HL-60 (cell line): ENCODE measurements around the gene EXOSC10.
"Not testable (repeated sequence)": the region's sequence is repeated elsewhere in the genome, so short reads cannot be mapped to it uniquely, and the experiment has no call there.

Experiments
- DNase-seq, 2 experiments: peaks; one replicate each; pipeline ENCODE4 v3.0.0-alpha.2; 2010 to 2020; ENCODE audit warnings: low read depth in 1 of 2, low spot score in 1 of 2
- H3K27ac ChIP-seq: fragments of 250-450 bp; sonication (Bioruptor Pico); replicated peaks from 2 replicates; pipeline ENCODE4 v1.5.1; 2020; ENCODE audit warnings: mild to moderate bottlenecking, moderate library complexity
- H3K27me3 ChIP-seq: fragments of 250-450 bp; sonication (Bioruptor Pico); 2 replicates; pipeline ENCODE4 v1.5.1; 2021; ENCODE audit warnings: mild to moderate bottlenecking, moderate library complexity; ENCODE audit not compliant: insufficient read depth, poor library complexity, severe bottlenecking
- H3K4me3 ChIP-seq: replicated peaks from 2 replicates; pipeline ENCODE4 v1.5.1; 2011; ENCODE audit warnings: mild to moderate bottlenecking, control low read depth, low read length; ENCODE audit not compliant: insufficient read depth
- GABPA ChIP-seq: IDR thresholded peaks from 2 replicates; pipeline ENCODE4 v1.6.1; 2012; ENCODE audit warnings: low read depth
- POLR2AphosphoS5 ChIP-seq: IDR thresholded peaks from 2 replicates; pipeline ENCODE4 v1.6.1; 2012; ENCODE audit warnings: low read depth
- SPI1 ChIP-seq: IDR thresholded peaks from 2 replicates; pipeline ENCODE4 v1.6.1; 2012; ENCODE audit warnings: low read depth, mild to moderate bottlenecking, borderline replicate concordance
- TF ChIP-seq, protein P1 (sequence below): IDR thresholded peaks from one replicate; pipeline ENCODE4 v1.5.1; 2011; ENCODE audit warnings: low read length, control low read depth, inconsistent platforms; ENCODE audit not compliant: insufficient read depth
- TF ChIP-seq, protein P2 (sequence below): IDR thresholded peaks from 2 replicates; pipeline ENCODE4 v1.6.1; 2012; ENCODE audit warnings: low read depth; ENCODE audit not compliant: insufficient replicate concordance

EXOSC10 gene

DNA sequence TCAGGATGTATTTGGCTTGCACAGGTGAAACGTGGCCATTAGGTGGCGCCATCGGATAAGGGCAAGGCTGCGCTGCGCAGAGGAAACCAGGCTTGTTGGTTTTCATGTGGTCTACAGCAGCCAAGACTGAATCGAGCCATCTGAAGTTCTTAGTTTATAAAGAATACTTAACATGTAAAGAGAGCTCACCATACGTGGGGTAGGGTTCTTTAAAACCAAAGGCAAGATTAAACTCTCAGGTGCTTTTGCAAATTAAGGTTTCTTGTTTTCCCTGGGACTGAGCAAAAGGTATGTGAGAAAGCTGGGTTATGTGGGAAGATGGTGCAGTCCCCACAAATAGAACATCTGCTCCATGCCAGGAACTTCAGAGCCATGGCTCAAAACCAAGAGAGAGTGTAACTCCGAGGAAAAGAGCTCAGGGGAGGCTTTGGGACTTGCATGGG, 61.9 kb downstream of the EXOSC10 start:
- peak; percentile 73 to 85 for DNase-seq
- TF ChIP-seq, protein P1, sequence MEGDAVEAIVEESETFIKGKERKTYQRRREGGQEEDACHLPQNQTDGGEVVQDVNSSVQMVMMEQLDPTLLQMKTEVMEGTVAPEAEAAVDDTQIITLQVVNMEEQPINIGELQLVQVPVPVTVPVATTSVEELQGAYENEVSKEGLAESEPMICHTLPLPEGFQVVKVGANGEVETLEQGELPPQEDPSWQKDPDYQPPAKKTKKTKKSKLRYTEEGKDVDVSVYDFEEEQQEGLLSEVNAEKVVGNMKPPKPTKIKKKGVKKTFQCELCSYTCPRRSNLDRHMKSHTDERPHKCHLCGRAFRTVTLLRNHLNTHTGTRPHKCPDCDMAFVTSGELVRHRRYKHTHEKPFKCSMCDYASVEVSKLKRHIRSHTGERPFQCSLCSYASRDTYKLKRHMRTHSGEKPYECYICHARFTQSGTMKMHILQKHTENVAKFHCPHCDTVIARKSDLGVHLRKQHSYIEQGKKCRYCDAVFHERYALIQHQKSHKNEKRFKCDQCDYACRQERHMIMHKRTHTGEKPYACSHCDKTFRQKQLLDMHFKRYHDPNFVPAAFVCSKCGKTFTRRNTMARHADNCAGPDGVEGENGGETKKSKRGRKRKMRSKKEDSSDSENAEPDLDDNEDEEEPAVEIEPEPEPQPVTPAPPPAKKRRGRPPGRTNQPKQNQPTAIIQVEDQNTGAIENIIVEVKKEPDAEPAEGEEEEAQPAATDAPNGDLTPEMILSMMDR, result peak; percentile 97
- TF ChIP-seq, protein P2, sequence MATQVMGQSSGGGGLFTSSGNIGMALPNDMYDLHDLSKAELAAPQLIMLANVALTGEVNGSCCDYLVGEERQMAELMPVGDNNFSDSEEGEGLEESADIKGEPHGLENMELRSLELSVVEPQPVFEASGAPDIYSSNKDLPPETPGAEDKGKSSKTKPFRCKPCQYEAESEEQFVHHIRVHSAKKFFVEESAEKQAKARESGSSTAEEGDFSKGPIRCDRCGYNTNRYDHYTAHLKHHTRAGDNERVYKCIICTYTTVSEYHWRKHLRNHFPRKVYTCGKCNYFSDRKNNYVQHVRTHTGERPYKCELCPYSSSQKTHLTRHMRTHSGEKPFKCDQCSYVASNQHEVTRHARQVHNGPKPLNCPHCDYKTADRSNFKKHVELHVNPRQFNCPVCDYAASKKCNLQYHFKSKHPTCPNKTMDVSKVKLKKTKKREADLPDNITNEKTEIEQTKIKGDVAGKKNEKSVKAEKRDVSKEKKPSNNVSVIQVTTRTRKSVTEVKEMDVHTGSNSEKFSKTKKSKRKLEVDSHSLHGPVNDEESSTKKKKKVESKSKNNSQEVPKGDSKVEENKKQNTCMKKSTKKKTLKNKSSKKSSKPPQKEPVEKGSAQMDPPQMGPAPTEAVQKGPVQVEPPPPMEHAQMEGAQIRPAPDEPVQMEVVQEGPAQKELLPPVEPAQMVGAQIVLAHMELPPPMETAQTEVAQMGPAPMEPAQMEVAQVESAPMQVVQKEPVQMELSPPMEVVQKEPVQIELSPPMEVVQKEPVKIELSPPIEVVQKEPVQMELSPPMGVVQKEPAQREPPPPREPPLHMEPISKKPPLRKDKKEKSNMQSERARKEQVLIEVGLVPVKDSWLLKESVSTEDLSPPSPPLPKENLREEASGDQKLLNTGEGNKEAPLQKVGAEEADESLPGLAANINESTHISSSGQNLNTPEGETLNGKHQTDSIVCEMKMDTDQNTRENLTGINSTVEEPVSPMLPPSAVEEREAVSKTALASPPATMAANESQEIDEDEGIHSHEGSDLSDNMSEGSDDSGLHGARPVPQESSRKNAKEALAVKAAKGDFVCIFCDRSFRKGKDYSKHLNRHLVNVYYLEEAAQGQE, result no peak
- TF ChIP-seq GABPA (no peak), POLR2AphosphoS5 (no peak)
- no peak overlapping the region for H3K4me3 ChIP-seq

GRCh38 chr1:11037019-11037739, 62.5 kb downstream of the EXOSC10 start:
- H3K4me3 ChIP-seq, H3K27ac ChIP-seq, DNase-seq, H3K27me3 ChIP-seq: not testable (repeated sequence)

More for the DNA sequence above, 61.9 kb downstream of the EXOSC10 start:
- H3K27ac ChIP-seq, result no peak overlapping the region
- no peaks in the 10 kb centered on the region for H3K27me3 ChIP-seq

GRCh38 chr1:11031624-11032262, 67.9 kb downstream of the EXOSC10 start:
- Histone ChIP-seq H3K27me3 (no peaks in the 10 kb centered on the region), H3K27ac (no peak overlapping the region), H3K4me3 (no peak overlapping the region)
- TF ChIP-seq SPI1 (no peak), POLR2AphosphoS5 (no peak), GABPA (no peak)
- TF ChIP-seq, protein P1, result no peak
- TF ChIP-seq, protein P2, result no peak
- DNase-seq, result no peak

DNA sequence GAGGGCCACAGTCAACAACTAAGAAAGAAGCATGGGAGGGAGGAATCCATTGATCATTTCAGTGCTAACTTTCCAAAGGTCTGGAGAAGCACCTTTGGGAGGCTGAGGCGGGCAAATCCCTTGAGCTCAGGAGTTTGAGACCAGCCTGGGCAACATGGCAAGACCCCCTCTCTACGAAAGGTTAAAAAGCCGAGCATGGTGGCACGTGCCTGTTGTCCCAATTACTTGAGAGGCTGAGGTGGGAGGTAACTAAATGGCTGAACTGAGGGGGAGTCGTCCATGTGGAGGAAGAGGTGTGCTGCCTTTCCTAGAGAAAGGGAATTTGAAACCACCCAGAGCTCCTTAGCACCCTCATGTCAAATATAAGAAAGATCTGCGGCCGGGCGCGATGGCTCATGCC, 68.8 kb downstream of the EXOSC10 start:
- TF ChIP-seq SPI1 (no peak), POLR2AphosphoS5 (no peak), GABPA (no peak)
- TF ChIP-seq, protein P1, result no peak
- TF ChIP-seq, protein P2, result no peak
- Histone ChIP-seq H3K27me3 (no peaks in the 10 kb centered on the region), H3K4me3 (no peak overlapping the region), H3K27ac (no peak overlapping the region)
- DNase-seq, result no peak
